GM18507 (cell line): ENCODE results near the gene AGPAT3.

ENCODE experiments used
- DNase-seq: peaks from one replicate; pipeline ENCODE4 v3.0.0; 2011; ENCODE audit warnings: low read depth; ENCODE audit not compliant: insufficient read length; ENCODE audit errors: extremely low spot score
- FAIRE-seq: peaks from 2 replicates; lab custom pipeline; 2011; peaks lifted over from hg19 to GRCh38; lab: Jason Lieb, UNC

The AGPAT3 gene

DNA sequence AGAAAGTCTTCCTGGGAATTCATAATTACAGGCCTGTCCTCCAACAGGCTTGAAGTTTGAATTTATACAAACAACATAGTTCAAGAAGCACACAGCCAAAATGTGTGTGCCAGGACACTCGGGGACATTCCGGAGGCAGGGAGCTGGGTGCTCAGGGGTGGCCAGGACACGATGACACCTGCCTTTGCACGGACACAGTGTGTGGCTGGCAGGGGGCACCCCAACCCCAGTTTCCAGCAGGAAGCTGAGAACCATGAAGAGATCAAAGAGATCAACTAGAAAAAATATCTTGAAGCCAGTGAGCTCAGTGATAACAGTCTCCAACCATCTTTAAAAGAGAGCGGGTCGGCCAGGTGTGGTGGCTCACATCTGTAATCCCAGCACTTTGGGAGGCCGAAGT lies 114.6 kb downstream of the AGPAT3 start:
- DNase-seq (no peak), FAIRE-seq (no peak)

DNA sequence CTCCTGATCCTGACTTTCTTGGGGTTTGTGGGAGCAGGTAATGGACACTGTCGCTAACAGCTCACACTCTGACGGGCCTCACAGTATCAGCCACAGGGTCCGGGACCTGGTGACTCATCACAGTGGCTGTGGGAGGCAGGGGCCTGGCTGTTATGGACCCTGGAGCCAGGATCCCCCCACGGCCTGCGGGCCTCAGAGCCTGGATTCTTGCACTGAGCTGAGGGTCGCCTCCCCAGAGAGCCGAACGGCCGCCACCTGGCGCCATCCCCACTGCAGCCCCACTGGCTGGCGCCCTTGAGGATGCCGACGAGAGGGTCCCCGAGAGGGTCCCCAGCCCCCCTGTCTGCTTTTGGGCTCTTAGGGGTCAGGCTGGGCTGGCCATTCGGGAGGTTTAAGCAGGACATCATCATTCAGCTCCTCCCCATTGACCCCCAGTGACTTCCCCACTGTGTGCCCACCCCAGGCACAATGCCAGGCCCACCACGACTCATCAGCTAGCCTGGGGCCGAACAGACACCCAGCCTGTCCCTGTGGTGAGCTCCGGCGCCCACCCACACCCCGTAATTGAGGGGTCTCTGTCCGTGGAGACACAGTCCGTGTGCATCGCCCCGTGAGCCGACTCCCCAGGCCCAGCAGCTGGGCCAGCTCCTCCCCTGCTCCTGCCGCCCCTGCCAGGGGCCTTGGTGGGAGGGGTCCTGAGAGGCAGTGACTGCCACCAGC lies 116.3 kb downstream of the AGPAT3 start:
- DNase-seq (no peak), FAIRE-seq (no peak)

DNA sequence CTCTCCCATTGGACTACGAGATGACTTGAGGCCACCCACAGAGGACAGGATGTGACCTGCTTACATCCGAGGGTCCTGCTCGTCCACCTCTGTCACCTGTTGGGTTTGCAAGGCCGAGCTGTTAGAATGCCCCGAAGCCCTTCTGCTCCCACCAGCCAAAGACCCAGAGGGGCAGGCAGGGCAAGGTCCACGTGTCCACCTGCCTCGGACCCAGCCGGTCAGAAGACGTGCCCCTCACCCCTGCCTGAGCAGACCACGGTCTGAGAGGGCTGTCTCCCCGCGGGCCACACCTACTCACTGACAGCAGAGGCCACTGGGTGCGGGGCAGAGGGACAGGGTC lies 116.8 kb downstream of the AGPAT3 start:
- no peak for DNase-seq
- FAIRE-seq = no peak

DNA sequence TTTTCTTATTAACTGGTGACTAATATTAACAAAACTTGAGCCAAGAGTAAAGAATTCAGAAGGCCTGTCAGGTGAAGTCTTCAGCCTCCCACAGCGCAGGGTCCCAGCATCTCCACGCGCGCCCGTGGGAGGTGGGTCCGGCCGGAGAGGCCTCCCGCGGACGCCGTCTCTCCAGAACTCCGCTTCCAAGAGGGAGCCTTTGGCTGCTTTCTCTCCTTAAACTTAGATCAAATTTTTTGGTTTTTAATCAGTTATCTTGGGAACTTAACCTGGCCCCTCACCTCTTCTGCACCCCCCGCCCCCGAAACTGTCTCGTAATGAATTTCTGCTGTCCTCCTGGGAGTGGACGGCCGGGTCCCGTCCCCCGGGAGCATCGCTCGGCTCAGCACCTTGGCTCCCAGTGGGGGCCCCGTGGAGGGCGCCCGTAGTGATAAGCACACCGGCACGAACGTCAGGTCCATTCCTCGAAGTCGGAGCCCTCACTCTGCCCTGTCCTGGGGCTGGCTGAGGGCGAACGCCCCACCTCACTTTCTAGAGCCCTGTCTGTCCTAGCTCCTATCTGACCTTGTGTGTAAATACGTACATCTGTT lies 117.6 kb downstream of the AGPAT3 start:
- no peak for FAIRE-seq
- no peak for DNase-seq

DNA sequence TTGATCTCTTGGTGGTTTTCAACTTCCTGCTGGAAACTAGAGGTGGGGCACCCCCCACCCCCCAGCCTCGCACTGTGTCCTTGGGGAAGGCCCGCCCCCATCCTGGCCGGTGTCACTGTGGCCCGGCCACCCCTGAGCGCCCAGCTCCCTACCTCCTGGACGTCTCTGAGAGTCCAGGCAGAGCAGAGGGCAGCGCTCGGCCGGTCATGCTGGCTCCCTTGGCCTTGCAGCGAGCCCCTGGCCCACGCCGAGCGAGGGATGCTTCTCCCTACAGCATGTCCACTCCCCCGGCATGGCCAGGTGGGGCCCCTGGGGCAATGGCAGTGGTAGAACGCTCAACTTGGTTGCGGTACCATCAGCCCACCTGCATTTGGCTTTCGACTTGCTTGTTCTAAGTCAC lies 118.4 kb downstream of the AGPAT3 start:
- DNase-seq = no peak

DNA sequence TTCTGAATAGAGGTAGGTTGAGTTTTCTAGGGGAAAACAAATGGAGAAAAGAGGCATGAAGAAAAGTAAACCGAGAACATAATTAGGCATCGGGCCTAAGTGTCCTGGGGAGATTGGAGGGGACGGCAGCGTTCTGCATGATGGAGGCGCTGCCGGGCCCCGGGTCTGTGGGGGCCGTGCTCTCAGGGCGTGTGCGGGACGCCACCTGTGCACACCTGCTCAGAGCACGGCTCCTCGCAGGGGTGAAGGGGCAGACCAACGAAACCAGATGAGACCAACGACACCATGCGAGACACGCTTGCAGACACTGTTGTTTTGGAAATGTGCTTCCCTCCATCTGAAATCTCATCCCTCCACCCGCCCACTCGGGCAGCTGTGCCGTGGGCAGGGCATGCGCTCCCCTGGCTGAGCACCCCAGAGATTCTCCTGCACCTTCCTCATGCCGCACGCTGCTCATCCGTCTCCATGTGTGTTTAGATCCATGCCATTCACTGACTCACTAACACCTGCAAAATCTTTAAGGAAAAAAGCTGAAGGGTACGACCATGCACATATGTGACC lies 118.9 kb downstream of the AGPAT3 start:
- no peak for FAIRE-seq

More for the DNA sequence above, 118.4 kb downstream of the AGPAT3 start:
- no peak for FAIRE-seq

DNA sequence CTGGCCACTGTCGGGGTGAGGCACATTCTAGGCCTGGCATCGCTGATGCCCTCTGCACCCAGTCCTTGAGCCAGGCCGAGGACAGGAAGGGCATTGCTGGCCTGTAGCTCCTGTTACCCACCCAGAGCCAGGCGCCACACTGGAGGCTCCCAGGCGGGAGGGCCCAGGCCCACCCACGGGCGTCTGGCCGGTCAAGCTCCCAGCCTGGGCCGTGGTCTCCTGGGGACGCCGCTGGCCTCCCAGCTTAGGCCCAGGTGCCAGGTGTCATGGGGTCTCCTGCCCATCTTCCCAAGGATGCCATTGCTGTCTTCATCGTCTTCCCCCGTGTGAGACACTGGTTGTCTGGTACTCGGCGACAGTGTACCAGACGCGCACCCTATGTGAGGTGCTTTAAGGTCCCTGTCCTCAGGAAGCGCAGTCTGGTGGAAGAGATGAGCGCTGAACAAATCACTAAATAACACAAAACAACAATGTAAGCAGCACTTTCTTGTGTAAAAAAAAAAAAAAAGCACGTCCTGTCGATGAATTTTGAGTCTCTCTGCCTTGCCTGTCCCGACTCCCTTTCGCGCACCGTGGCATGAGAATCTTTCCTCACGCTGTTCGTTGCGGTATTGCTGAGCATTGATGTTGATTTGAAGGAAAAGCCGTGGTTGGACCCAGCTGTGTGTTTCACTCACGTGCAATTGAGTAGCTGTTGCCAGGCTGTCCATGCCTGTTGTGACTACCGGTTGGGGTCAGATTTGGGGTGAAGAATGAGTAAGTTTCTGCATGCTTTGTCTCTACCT lies 120.1 kb downstream of the AGPAT3 start:
- DNase-seq (no peak), FAIRE-seq (no peak)

More for the DNA sequence above, 118.9 kb downstream of the AGPAT3 start:
- DNase-seq = no peak

DNA sequence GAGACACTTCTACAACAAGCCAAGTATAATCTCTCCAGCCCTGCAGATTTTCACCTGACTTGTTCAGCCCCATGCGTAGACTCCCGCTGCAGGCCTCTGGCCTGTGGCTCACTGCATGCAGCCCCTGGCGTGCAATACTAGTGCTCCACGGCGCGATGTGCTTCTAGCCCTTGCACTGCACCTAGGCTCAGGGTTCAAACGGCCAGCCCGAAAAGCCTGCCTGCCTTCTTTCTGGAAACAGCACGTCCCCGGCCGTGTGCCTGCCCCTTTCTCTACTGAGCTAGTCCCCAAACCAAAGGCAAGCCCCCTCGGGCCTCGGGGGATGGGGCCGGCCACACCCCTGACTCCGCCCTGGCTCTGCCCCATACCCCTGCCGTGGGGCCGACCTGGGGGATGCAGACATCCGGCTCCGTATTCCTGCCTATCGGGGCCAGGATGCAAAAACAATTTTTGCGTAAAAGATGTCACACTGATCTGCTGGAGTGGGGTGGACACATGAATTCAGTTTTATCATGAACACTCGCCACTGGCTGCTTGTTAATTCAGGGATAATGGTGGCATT lies 120.7 kb downstream of the AGPAT3 start:
- DNase-seq = no peak

DNA sequence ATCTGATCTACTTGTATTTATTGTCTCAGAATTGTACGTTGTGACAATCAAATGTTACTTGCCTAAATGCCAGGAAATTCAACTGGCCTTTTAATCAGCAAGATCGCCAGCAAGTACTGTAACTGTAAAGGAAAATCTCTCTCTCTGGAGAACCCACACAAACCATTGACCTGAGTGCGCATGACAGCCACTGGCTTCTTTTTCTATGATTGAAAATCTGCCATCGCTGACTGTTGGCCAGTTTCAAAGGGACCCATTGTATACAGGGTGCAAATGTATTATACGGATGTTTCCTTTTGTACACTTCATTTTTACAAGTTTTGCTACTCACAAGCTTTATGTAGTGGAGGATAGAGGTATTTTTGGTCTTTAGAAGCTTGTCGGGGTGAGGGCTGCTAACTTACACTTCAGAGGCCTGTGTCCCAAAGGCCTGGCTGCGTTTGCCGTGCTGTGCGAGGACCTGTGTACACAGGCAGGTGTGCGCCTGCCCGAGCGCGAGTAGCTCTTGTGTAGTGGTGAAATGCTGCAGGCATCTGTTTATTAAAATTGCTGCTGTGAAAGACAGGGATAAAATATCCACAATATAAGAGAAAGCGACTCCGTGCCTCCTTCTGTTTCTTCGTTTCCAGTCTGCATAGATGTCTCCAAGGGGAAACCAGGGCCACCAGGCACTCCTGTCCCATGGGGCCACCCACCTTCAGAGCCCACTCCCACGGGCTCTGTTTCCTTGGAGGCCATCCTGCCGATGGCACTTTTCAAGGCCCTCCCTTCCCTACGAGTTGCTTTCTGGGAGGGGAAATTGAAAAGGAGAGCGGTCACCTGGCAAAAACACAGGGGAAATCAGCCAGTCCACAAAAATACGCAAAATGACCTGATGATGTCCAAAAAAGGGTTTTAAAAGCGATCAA lies 121.8 kb downstream of the AGPAT3 start:
- FAIRE-seq = no peak
- no peak for DNase-seq

More for the DNA sequence above, 120.7 kb downstream of the AGPAT3 start:
- no peak for FAIRE-seq

DNA sequence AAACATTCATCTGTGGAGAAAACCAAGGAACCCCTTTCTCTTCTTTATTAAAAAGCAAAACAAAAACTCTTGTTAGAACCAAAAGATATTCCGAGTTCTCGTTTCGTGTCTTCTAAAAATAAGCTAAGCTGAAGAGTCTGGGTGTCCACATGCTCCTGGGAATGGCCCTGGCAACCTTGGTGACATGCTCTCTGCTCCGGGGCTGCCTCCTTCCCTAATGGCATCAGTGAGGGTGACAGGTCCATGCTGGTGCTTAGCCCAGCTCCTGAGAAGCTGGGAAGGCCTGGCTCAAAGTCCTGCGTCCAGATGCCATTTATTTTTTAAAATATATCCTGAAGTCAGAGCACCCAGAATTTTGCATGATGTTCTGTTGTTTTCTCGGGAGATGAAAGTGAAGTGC lies 122.5 kb downstream of the AGPAT3 start:
- FAIRE-seq (no peak), DNase-seq (no peak)

DNA sequence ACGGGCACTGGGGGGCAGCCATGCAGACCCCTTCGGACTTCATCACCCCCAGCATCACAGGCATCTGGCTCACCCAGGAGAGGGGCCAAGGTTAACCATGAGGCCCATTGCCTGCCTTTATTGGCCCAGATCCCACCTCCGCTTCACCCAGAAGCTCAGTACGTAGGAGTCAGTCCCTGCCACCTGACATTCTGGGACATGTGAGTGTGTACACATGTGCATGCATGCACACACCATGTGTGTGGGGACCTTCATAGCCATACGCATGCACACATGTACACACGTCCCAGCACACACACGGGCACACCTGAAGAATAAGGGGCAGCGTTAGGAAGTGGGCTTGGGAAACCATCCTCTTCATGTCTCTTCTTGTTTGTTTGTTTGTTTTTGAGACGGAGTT lies 123.0 kb downstream of the AGPAT3 start:
- DNase-seq (no peak), FAIRE-seq (no peak)

DNA sequence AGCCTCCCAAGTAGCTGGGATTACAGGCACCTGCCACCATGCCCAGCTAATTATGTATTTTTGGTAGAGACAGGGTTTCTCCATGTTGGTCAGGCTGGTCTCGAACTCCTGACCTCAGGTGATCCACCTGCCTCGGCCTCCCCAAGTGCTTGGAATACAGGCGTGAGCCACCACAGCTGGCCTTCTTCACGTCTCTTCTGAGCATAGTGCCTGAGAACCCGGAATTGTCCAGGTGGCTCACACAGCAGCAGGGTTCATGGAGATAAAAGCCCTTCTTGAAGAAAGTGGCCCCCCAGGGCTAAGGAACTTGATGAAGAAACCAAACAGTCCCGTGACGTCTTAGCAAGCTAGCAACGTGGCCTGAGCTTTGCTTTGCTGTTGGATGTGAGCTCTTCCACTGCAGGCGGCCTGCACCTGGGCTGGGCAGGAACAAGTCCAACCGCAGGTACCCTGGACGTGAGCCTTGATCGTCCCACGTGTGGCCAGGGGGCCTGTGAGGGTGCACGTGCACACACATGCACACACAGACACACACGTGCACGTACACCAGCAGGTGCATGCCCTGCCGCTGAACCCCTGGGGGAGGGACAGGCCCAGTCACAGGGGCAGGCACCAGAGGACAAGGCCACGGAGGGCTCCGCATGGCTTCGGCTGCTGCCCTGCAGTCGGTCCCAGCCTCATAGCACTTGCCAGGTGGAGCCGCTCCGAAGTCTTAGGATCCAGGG lies 123.6 kb downstream of the AGPAT3 start:
- FAIRE-seq (no peak), DNase-seq (no peak)

DNA sequence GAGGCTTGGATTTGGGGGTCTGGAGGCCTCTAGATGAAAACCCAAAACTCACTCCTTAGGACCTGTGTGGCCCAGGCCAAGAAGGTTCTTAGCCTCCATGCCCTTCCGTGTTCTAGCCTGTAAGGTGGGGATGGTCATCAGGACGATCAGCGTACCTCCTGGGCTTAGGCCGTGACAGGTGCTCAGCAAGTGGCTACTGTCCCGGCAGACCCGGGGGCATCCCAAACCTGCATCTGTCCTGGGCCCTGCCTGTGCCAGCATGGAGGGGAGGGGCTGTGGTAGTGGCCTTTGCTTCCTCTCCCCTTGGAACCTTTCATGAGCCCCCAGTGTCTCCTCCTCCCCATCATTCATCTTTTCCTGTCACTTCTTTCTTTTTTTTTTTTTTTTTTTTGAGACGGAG lies 124.4 kb downstream of the AGPAT3 start:
- FAIRE-seq (no peak), DNase-seq (no peak)

DNA sequence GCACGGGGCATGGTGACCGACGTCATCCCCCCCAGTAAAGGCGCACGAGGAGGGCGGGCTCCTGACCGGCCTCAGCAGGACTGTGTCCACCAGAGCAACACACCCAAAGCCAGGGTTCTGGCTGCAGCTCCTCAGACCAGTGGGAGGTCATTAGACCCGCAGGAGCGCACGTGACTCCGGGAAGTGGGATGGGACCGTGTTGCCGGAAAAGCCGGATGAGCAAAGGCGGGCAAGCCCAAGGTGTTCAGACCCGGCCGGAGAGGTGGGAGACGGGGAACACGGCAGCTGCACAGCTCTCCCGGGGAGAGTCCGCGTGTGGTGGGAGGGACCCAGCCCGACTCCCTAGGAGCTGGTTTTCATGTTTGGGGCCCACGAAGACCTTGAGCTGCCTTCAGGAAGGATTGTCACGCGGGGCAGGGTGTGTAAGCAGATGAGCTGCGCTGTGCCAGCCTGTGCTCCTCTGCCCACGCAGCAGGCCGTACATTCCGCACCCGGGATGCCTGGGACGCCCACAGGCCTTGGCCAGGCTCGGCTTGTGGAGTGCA lies 126.5 kb downstream of the AGPAT3 start:
- FAIRE-seq (no peak), DNase-seq (no peak)

DNA sequence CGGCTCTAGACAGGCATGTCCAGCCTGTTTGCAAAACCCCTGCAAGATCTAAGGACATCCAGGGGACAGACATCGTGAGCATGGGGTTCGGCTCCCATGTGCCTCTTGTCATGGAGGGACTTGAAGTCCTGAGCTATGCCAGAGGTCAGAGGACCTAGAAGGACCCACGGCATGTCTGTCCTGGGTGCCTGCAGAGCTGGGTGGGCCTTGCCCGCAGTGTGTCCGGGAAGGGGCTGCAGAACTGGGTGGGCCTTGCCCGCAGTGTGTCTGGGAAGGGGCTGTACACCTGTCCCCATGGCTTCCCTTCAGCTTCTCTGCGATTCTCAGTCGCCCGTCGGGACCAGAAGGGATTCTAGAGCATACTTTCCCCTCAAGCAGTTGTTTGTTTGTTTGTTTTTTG lies 127.1 kb downstream of the AGPAT3 start:
- no peak for FAIRE-seq

DNA sequence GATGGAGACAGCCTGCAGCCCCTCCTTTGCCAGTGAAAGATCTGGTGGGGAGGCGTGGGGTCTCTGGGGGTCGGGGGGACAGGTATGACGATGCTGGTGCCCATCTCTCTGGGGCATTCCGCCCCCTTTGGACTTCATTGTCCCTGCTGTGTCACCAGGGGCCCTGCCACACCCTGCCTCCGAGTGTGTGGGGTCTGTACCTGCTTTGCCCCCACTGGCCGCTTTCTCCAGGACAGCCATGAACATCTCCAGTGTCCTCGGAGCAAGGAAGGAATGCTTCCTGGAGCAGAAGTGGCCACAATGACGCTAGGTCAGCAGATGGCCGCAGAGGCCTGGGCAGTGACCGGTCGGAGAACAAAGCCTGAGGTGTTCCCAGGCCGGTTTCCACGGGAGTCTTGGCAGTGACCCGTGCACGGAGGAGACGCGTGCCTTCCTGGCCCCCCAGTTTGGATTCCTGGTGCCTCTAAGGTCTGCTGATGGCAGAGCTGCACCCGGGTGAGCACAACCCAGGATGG lies 128.5 kb downstream of the AGPAT3 start:
- FAIRE-seq = no peak
- no peak for DNase-seq

More for the DNA sequence above, 127.1 kb downstream of the AGPAT3 start:
- DNase-seq = no peak

DNA sequence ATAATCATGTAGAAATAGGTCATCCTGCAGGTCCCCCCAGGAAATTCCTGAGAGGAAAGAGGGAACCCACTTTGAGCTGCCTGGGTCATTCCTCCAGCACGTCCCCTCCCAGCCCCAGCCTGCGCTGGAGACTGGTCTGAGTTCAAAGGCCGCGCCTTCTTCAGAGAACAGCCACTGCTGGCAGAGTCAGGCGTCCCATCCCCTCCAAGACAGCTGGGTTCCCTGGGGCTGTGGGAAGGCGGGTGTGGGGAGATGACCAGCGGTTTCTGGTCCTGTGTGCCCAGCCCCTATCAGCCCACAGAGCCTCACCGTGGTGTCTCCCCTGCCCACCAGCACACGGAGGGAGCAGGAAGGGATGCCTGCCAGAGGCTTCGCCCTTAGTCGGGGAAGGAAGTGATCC lies 129.1 kb downstream of the AGPAT3 start:
- FAIRE-seq = no peak

DNA sequence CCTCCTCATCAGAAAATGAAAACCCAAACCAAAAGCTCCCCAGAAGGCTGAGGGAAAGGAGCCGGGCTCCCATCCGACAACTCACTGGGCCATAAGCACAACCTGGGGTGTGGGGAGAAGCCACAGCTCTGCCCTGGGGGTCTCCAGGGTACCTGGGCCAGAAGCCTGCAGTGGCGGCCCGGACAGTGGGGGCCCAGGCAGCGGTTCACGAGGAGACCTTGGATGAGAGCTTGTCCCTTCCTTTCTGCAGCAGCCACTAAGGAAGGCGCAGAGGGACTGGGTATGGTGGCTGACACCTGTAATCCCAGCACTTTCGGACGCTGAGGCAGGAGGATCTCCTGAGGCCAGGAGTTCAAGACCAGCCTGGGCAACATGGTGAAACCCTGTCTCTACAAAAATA lies 129.6 kb downstream of the AGPAT3 start:
- no peak for DNase-seq
- no peak for FAIRE-seq

More for the DNA sequence above, 129.1 kb downstream of the AGPAT3 start:
- no peak for DNase-seq
